ENCODE data around the gene DNTT. TPM values are rescaled to one million over a fixed set of nuclear protein-coding genes. Genes with fewer than 3 reads are reported as not detected.

DNTT gene
- total RNA-seq, 6 experiments from 2014 or later, result not detected

- Histone ChIP-seq H3K27me3 (no peaks in the 10 kb centered on the region), H3K4me1 (peaks cover 0 to 55% (median 24%) of the 10 kb centered on the region in 4 donors), H3K4me3 (no peak overlapping the region), H3K27ac (no peak overlapping the region), H3K36me3 (no peaks in the 10 kb centered on the region), H3K9me3 (no peaks in the 10 kb centered on the region)
- no peak for DNase-seq
- intact Hi-C loops (cut with DNase I), result no loop called here
- TF ChIP-seq, protein P1, sequence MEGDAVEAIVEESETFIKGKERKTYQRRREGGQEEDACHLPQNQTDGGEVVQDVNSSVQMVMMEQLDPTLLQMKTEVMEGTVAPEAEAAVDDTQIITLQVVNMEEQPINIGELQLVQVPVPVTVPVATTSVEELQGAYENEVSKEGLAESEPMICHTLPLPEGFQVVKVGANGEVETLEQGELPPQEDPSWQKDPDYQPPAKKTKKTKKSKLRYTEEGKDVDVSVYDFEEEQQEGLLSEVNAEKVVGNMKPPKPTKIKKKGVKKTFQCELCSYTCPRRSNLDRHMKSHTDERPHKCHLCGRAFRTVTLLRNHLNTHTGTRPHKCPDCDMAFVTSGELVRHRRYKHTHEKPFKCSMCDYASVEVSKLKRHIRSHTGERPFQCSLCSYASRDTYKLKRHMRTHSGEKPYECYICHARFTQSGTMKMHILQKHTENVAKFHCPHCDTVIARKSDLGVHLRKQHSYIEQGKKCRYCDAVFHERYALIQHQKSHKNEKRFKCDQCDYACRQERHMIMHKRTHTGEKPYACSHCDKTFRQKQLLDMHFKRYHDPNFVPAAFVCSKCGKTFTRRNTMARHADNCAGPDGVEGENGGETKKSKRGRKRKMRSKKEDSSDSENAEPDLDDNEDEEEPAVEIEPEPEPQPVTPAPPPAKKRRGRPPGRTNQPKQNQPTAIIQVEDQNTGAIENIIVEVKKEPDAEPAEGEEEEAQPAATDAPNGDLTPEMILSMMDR (IDR thresholded peaks at IDR 0.05), result no peak
- no CpG with 5 or more reads among the region's 4 CpGs for WGBS (ENCODE audit: insufficient coverage, low coverage, low lambda C conversion rate, missing lambda C conversion rate)
- ATAC-seq, result no peak
Measured at GRCh38 chr10:96263669-96264068, 40.6 kb upstream of the DNTT start.

GRCh38 chr10:96264938-96265337 is 39.3 kb upstream of the DNTT start:
- intact Hi-C loops (cut with DNase I), result no loop called here
- WGBS (ENCODE audit: insufficient coverage, low coverage, low lambda C conversion rate, missing lambda C conversion rate), result 80% methylated on average over 2 of the region's 4 CpGs
- Histone ChIP-seq H3K27me3 (no peaks in the 10 kb centered on the region), H3K4me3 (no peak overlapping the region), H3K9me3 (no peaks in the 10 kb centered on the region), H3K27ac (no peak overlapping the region), H3K4me1 (peaks cover 0 to 57% (median 24%) of the 10 kb centered on the region in 4 donors), H3K36me3 (no peaks in the 10 kb centered on the region)
- ATAC-seq (no peak), DNase-seq (no peak)
- TF ChIP-seq, protein P1 (IDR thresholded peaks at IDR 0.05), result no peak
- TF ChIP-seq POLR2A (IDR thresholded peaks at IDR 0.05), result no peak

DNA sequence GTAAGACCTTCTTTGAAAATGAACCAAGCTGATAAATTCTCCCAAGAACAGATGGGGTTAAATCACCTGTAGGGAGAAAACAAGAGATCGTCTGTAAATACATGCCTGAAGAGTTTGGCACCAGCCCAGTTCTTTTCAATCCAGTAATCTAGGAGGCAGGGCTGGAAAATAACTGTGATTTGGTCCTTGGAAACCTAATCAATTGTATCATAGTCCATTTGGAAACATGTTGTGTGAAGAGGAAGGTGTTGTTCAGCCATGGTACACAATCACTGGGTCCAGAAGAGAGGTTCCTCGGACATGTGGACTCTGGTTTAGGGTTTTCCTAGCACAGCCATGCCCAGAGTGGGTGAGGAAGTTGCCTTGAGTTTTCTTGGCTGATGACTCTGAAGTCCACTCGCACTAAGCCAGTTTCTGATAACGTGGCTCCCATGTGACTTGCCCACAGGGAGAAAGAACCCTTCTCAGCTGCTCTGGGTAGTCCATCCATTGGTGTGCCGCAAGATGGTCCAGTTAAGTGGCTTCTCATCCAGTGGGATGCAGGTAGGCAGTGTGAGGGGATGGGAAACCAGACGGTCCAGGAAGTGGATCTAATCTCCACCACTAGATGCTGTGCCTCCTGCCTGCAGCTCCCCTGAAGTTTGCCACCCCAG is 38.0 kb upstream of the DNTT start:
- H3K27me3 ChIP-seq, result no peaks in the 10 kb centered on the region
- H3K4me1 ChIP-seq, result peaks cover 0 to 49% (median 20%) of the 10 kb centered on the region in 4 donors
- peak overlapping the region in 2 of 3 donors; percentile 11 to 27 for H3K4me3 ChIP-seq
- H3K36me3 ChIP-seq, result no peaks in the 10 kb centered on the region
- H3K27ac ChIP-seq, result peak overlapping the region; percentile 37 to 75 (median 65)
- intact Hi-C loops (cut with DNase I), result no loop called here
- WGBS (ENCODE audit: insufficient coverage, low coverage, low lambda C conversion rate, missing lambda C conversion rate), result 11% methylated on average over 3 of the region's 6 CpGs
- TF ChIP-seq, protein P1 (IDR thresholded peaks at IDR 0.05), result no peak
- no peak for TF ChIP-seq POLR2A (IDR thresholded peaks at IDR 0.05)
- H3K9me3 ChIP-seq, result no peaks in the 10 kb centered on the region
- ATAC-seq, result peak; percentile 56 to 87 (median 74)
- peak in 1 of 3 donors; percentile 77 for DNase-seq

DNA sequence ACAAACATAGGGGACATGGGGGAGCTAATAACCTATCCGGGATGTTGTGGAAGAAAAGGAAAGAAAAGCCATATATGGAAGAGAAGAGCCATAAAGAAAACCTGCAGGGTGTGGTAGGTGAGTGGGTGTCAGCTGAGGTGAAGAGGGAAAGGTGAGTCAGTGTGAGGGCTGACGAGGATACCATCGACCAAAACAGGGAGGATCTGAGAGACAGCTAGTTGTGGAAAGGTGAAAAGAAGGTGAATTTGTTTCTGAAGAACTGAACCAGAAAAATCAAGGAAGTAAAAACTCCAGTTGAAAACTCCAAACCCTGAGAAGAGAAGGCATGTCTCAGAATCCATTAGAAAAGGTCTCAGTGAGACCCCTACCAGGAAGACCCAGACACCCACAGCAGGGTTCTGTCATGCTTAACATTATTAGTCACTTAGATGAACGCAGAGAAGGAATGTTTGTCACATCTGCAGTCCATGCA is 37.0 kb upstream of the DNTT start:
- Histone ChIP-seq H3K4me1 (peaks cover 0 to 53% (median 23%) of the 10 kb centered on the region in 4 donors), H3K9me3 (no peaks in the 10 kb centered on the region), H3K36me3 (no peaks in the 10 kb centered on the region), H3K4me3 (peak overlapping the region in 1 of 3 donors; percentile 5), H3K27ac (peak overlapping the region; percentile 37 to 75 (median 65)), H3K27me3 (no peaks in the 10 kb centered on the region)
- TF ChIP-seq POLR2A (IDR thresholded peaks at IDR 0.05), result no peak
- TF ChIP-seq, protein P1 (IDR thresholded peaks at IDR 0.05), result no peak
- ATAC-seq, result peak in 1 of 4 donors; percentile 11
- no peak for DNase-seq
- WGBS (ENCODE audit: insufficient coverage, low coverage, low lambda C conversion rate, missing lambda C conversion rate), result 31% methylated on average over 4 of the region's 4 CpGs
- intact Hi-C loops (cut with DNase I), result no loop called here

Measured in right lobe of liver (tissue), 6 donors.